H1 (cell line): ENCODE measurements around the gene TMC6. TPM values are rescaled to one million over a fixed set of nuclear protein-coding genes. Genes with fewer than 3 reads are reported as not detected.

Experiments
- CBX5 ChIP-seq: fragments of 300-800, 300-1000 bp; sonication (generic); IDR thresholded peaks from 2 replicates; pipeline ENCODE4 v1.7.1; 2016; ENCODE audit warnings: antibody characterized with exemption, low read length, low read depth
- CBX8 ChIP-seq: fragments of 300-800, 300-1000 bp; sonication (generic); IDR thresholded peaks from 2 replicates; pipeline ENCODE4 v1.7.1; 2016; ENCODE audit warnings: low read depth, low read length, borderline replicate concordance
- JUND ChIP-seq: IDR thresholded peaks from 2 replicates; pipeline ENCODE4 v1.6.1; 2011; ENCODE audit warnings: mild to moderate bottlenecking, improper control_type of control experiment, low read length
- MAFK ChIP-seq: IDR thresholded peaks from 2 replicates; pipeline ENCODE4 v1.6.1; 2012; ENCODE audit warnings: low read depth, mild to moderate bottlenecking, improper control_type of control experiment, low read length
- PHF8 ChIP-seq: fragments of 200-600 bp; sonication (generic); conservative IDR thresholded peaks from 2 replicates; pipeline ENCODE4 v1.7.1; 2012; ENCODE audit warnings: low read depth, mild to moderate bottlenecking, inconsistent platforms, low read length, moderate library complexity
- RNF2 ChIP-seq: fragments of 200-900, 300-1000 bp; sonication (generic); IDR thresholded peaks from 2 replicates; pipeline ENCODE4 v1.7.1; 2016; ENCODE audit warnings: borderline replicate concordance, low read depth, mild to moderate bottlenecking, antibody characterized with exemption, low read length; ENCODE audit not compliant: poor library complexity, severe bottlenecking; ENCODE audit errors: missing control alignments
- TEAD4 ChIP-seq: IDR thresholded peaks from 2 replicates; pipeline ENCODE4 v1.6.1; 2012; ENCODE audit warnings: low read depth, low read length, inconsistent platforms, mixed read lengths
- polyA plus RNA-seq, 7 experiments: library from polyadenylated mRNA; depleted of rRNA in 3 of 7; stranded (reverse) in 5 of 7; unstranded in 2 of 7; fragments of >200 nt in 5 of 7; fragments of 200-250 nt in 2 of 7; gene quantifications; 1 replicate in 5 of 7; 2 replicates in 1 of 7; 4 replicates in 1 of 7; pipeline versions ENCODE4 v1.2.1 to v1.2.3, GENCODE V29; 2011 to 2013; ENCODE audit warnings: missing spikeins in 2 of 7, mixed read lengths in 2 of 7
- total RNA-seq: library from RNA; stranded (reverse); fragmentation: NEBNext Ultra II Directional; extraction: Animal tissue kit (Norgen Biotek cat#: 25700); gene quantifications from 2 replicates; pipeline ENCODE4 v1.2.1, GENCODE V29; 2021

TMC6 gene
- total and polyA plus RNA-seq, 2 of the 8 experiments (the other 6 are each of a cell fraction or from before 2014, with no cell fraction given), result 39.4 to 77.6 TPM

DNA sequence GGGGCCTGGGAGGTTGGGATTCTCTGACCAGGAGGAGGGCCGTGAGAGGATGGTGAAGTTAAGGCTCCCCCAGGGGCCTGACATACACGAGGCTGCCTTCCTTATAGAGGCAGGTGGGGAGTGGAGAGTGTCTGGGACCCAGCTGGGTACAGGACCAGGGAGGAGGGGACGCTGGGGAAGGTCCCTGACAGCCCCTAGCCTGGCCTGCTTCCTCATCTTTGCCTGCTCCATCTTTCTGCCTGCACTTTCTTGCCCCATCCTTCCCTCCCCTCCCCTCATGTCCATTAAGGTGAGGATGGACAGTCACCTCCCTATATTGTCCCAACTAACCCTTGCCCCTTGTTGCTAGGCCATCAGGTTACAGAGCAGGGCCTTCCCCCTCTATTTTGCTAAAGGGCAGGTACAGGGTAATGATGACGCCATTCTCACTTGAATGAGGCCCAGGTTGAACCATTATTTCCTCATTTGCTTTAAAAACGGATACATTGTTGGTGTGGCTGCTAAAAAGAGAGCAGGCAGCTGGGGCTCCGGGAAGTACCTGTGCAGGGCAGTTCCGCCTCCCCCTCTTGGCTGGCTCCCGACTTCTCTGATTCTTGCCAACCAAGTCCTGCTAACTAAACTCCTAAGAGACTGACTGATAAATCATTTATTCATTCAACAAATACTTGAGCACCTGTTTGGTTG is 18.9 kb upstream of the TMC6 start (continued):
- TF ChIP-seq CBX8 (no peak), TEAD4 (no peak), MAFK (no peak), JUND (no peak), PHF8 (no peak), CBX5 (no peak), RNF2 (no peak)
